SW480 (cell line): ENCODE measurements around the gene FBXL19.

ENCODE experiments used
- DNase-seq: peaks from one replicate; pipeline ENCODE4 v3.0.0-alpha.2; 2016; ENCODE audit warnings: low spot score

The FBXL19 gene

DNA sequence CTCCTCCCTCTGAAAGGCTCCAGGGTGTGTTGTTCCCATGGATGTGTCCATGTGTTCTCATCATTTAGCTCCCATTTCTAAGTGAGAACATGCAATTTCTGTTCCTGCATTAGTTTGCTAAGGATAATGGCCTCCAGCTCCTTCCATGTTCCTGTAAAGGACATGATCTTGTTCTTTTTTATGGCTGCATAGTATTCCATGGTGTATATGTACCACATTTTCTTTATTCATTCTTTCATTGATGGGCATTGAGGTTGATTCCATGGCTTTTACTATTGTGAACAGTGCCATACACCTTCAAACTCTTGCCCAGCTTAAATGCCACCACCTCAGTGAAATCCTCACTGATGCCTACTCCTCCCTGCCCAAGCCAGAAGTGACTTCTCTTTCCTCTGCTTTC, 21.0 kb downstream of the FBXL19 start:
- DNase-seq, result no peak

DNA sequence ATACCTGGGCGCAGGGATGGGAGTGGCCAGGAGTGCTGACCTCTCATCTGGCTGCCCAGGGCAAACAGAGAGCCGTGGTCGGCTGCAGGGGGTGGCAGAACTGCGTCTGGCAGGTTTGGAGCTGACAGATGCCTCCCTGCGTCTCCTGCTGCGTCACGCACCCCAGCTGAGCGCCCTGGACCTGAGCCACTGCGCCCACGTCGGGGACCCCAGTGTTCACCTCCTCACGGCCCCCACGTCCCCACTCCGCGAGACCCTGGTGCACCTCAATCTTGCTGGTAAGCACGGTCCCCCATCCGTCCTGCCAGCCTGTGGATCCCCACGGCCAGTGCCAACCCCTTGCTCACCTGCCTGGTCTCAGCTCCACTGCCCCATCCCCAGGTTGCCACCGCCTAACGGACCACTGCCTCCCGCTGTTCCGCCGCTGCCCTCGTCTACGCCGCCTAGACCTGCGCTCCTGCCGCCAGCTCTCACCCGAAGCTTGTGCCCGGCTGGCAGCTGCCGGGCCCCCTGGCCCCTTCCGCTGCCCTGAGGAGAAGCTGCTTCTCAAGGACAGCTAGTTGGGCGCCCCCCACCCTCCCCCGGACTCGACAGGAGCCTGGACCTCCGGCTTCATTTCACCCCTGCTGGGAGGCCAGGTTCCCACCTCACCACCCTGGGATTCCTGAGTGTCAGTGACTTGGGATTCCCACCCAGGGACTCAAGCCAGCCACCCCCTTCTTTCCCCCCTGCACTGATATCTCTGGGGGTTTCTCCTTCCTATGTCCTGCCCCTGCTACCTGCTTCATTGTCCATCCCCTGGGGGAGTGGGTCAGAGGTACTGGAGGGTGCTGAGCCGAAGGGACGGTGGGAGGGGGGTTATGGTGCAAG, 23.5 kb downstream of the FBXL19 start:
- no peak for DNase-seq

DNA sequence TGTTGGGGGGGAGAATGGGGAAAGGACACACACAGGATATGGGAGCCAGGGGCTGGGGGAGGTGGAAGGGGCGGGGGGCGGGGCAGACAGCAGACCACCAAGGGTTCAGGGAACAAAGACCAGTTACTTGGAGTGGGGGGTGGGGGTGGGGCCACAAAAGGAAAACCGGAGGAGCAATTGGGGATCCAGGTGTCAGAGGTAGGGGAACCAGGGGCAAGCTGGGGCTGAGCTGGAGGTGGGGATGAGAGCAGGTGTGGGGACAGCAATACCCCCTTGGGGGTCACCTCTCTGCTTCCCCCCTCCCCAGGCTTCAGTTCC, 24.1 kb downstream of the FBXL19 start:
- DNase-seq, result no peak

DNA sequence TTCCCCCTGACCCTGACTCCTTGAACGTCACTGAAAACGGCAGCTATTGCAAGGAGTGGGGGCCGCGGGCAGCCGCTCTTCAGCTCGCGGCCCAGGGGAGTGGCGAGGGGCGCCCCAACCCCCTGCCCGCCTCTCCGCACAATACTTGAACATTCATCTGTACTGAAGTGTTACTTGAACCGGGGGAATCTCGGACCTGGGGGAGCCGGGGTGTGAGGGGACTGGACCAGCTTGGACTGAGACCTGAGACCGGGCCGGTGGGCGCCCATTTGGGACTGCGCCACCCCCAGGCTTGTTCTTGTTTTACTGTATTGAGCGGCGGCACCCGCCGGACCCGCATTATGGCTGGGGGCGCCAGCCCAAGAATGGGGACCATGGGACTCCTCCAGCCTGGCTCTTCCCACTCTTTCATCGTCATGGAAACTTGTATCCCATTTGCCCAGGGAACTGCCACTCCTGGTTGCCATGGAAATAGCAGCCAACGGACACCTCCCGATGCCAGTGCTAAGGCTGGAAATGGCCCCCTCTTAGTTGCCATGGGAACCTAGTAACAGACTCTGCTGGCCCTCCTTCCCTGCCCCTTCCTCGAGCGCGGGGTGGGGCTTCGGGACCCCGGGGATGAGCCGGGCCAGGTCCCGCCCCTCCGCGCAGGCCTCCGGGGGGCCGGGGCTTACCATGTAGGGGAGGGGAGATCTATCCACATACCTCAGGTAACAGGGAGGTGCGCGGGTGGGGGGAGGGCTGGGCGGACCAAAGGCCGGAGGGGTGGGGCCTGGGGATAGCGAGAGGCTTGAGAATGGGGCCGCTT, 24.7 kb downstream of the FBXL19 start:
- peak; percentile 73 for DNase-seq

DNA sequence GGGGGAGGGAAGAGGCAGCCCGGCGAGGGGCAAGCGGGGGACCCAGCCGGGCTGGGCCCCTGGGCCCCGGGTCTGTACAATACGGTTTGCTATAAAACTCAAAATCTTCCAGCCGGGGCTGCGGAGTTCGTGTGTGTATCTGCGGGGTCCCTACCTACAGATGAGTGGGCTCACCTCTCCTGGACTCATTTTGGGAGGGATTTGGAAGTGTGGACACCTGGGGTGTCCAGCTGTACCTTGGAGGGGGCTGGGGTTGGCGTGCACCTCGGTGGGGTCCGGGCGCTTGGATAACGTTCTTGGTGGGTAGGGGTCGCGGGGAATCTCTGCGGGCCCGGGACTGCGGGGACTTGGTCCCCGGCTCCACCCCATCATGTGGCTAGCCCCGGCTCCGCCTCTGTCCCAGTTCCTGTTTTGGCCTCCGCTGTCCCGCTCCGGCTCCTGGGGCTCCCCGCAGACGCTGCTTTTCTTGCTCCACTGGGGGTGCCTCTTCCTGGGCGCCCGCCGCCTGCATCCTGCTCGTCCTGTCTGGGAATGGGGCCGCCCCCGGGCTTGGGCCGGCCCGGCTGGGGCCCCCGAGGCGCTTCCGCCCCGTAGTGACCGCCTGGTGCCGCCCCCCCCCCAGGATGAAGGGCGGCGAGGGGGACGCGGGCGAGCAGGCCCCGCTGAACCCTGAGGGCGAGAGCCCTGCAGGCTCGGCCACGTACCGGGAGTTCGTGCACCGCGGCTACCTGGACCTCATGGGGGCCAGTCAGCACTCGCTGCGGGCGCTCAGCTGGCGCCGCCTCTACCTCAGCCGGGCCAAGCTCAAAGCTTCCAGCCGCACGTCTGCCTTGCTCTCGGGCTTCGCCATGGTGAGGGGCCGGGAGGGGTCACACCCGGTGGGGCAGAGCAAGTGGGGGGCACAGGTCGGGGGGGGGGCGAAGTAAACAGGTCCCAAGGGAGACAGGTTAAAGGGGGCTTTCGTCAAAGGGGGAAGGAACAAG, 25.6 kb downstream of the FBXL19 start, which contains the start of gene ORAI3:
TSS of gene ORAI3 (plus strand) at position 402 of the 983 bp plus-strand sequence. CDS start at position 624, 222 bp downstream.
- DNase-seq, result peak; percentile 54

DNA sequence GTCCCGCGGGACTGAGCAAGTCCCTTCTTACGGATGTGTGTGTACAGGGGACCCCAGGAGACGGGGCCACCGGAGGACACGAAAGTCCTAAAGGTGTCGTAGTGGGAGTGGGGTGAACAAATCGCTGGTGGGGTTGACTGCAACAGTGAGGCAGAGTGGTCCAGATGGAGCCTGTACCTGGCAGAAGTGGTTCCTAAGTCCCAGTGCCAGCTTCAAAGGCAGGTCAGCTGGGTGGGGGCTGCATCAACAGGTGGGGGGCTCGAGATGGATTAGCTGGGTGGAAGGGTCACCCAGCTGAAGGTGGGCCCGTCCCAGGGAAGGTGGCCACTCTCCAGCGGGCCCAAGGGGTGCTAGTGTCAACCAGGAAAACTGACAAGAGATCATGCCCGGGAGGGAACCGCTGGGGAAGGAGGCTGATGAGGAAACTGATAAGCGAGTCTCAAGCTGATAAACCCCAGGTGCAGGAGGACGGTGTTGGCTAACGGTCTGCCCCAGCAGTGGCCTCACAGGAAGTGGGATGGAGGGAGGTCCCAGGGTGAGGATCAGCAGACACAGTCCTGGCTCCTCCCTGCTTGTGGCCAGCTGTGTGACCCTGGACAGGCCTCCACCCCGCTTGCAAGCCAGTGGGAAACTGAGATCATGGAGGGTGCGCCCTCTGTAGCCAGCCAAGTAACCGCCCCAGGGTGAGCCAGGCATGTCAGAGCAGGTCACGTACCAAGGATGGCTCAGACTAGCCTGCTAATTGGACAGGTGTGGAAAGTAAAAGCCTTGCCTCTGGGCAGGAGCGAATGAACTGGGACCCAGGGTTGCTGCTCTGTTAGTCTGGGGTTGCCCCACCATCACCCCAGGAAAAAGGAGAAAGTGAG, 26.5 kb downstream of the FBXL19 start:
- peak; percentile 78 for DNase-seq

- DNase-seq, result no peak
These were observed 27.2 kb downstream of the FBXL19 start for GRCh38 chr16:30950516-30951065.

DNA sequence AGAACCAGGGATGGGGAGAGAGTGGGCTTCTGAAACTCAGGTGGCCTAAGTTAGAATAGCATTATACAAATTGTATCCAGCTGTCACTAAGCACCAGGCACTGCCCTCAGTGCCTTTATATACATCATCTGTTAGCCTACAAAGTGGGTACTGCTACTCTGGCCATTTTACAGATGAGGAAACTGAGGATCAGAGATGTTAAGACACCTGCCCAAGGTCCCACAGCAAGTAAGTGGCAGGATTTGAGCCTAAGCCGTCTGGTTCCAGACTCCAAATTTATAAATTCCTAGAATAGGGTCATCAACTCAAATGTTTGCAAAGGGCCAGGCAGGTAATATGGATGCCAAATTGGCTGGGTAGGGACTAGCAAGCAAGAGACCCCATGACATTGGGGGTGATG, 27.8 kb downstream of the FBXL19 start:
- DNase-seq, result no peak

DNA sequence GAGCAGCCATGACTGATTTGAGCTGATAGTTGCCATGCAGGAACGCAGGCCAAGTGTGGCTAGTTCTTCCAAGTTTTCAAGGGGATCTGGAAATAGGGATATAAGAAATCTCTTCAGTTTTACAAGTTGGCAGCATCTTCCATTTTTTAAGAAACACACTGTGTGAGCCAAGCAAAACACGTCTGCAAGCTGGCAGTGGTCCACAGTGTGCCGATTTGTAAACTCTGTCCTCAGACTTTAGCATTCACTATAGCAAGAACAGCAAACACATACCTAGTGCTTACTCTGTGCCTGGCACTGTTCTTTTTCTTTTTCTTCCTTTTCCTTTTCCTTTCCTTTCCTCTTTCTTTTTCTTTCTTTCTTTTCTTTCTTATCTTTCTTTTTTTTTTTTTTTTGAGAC, 28.4 kb downstream of the FBXL19 start:
- DNase-seq, result no peak

DNA sequence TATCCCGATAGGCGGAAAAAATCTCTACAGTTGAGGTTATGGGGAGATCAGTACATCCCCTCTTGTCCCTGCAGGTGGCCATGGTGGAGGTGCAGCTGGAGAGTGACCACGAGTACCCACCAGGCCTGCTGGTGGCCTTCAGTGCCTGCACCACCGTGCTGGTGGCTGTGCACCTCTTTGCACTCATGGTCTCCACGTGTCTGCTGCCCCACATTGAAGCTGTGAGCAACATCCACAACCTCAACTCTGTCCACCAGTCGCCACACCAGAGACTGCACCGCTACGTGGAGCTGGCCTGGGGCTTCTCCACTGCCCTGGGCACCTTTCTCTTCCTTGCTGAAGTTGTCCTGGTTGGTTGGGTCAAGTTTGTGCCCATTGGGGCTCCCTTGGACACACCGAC, 29.7 kb downstream of the FBXL19 start:
- no peak for DNase-seq

- DNase-seq, result no peak
These were observed 30.2 kb downstream of the FBXL19 start for GRCh38 chr16:30953511-30954124.

- DNase-seq, result no peak
These were observed 31.6 kb downstream of the FBXL19 start for GRCh38 chr16:30954993-30955392.

DNA sequence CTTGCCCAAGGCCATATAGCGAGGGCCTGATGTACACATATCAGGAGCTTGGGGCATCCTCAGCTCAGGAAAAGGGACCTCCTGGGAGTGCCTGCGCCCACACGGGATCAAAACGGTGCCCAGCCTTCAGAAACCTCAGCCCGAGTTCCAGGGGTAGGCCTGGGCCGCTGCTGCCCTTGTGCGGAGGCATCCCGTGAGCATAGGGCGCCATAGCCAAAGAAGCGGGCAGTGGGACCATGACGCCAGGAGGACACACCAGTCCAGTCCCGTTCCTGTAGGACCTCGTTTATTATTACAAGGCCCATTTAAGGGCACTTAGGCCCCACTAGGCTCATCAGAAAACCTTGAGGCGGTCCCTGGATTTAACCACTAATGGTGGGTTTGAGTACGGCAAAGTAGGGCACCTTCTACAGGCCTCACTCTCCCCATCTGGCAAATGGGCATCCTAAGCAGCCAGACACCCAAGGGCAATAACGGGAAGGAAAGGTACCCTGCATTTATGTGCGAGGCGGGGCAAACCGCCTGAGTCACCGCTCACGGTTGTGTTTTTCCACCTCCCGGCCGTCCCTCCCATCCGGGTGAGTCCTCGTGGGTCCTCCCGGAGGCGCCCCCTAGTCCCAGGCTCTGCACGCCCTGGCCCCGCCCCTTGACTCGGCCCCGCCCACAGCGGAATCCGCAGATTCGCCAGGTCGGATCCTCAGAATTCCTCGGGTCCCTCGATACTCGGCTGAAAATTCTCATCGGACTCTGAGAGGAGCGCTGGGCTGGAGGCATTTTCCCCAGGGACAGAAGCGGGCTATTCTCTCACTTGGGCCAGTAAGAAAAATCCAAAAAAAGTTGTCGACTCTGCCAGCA, 33.5 kb downstream of the FBXL19 start:
- peak; percentile 89 for DNase-seq

GRCh38 chr16:30957456-30958174, 34.2 kb downstream of the FBXL19 start, which contains the start of gene SETD1A:
TSS of gene SETD1A (plus strand) at chr16:30957754. CDS start at chr16:30958732, 978 bp downstream.
- peak; percentile 92 for DNase-seq

DNA sequence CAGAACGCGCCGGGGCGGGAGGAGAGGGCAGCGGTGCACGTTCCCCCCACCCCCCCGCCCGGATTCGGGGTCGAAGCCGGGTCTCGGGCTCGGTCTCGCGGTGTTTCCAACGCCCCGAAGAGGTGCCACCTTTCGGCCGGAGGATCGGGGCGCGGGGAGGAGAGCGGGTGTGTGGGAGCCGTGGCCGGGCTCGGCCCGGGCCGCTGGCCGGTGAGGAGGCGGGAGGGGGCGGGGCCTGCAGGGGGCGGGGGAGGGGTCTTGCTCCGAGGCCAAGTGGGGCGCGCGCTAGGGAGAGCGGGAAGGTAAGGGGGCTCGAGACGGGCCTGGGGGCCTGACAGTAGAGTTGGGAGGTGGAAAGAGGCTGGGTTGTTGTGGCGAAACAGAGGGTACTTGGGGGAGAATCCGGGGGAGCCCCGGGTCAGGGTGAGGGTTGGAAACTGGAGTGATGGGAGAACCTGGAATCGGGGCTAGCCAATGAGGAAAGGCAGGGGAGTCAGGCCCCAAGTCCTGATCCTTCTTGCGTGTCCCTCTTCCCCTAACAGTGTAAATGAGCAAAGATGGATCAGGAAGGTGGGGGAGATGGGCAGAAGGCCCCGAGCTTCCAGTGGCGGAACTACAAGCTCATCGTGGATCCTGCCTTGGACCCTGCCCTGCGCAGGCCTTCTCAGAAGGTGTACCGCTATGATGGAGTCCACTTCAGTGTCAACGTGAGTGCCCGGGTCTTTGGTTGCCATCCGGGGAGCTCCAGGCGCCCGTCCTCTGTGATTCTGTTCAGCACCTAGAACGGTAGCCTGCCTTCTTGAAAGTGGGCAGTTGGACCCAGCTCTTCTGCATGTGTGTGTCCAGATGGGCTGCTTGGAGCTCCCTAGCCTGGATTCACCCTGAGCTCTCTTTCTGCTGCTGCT, 35.1 kb downstream of the FBXL19 start:
- peak; percentile 51 for DNase-seq

- DNase-seq, result no peak
These were observed 38.0 kb downstream of the FBXL19 start for GRCh38 chr16:30961384-30961783.

- DNase-seq, result no peak
These were observed 40.6 kb downstream of the FBXL19 start for GRCh38 chr16:30963925-30964511.
